NCI-H748 (cell line): ENCODE results near the gene CARD14.

Experiments used
- DNase-seq: peaks from one replicate; lab custom pipeline; 2025; ENCODE audit not compliant: unreplicated experiment; lab: John Stamatoyannopoulos, UW

Gene CARD14

GRCh38 chr17:80209765-80210164, 39.9 kb downstream of the CARD14 start:
- no peak for DNase-seq

- DNase-seq = no peak
Observed at GRCh38 chr17:80210348-80211108, 40.7 kb downstream of the CARD14 start.

- no peak for DNase-seq
Observed at GRCh38 chr17:80212109-80212508, 42.3 kb downstream of the CARD14 start.

GRCh38 chr17:80212511-80212910, 42.7 kb downstream of the CARD14 start:
- no peak for DNase-seq

GRCh38 chr17:80212962-80213642, 43.3 kb downstream of the CARD14 start:
- DNase-seq = no peak

DNA sequence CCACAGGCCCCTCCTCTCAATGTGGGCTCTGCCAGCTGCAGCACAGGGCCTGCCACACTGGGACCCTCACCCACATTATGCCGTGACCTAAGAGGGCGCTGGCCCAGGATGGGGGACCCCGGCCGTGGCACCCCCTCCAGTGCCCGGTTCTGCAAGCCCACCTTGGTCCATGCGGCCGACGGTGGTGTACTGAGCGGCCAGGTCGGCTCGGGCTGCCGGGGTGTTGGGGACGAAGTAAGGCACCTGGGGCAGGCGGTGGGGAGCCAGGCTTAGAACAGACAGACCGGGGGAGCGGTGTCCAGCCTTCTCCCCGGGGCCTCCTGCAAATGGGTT, 43.8 kb downstream of the CARD14 start:
- DNase-seq = no peak

DNA sequence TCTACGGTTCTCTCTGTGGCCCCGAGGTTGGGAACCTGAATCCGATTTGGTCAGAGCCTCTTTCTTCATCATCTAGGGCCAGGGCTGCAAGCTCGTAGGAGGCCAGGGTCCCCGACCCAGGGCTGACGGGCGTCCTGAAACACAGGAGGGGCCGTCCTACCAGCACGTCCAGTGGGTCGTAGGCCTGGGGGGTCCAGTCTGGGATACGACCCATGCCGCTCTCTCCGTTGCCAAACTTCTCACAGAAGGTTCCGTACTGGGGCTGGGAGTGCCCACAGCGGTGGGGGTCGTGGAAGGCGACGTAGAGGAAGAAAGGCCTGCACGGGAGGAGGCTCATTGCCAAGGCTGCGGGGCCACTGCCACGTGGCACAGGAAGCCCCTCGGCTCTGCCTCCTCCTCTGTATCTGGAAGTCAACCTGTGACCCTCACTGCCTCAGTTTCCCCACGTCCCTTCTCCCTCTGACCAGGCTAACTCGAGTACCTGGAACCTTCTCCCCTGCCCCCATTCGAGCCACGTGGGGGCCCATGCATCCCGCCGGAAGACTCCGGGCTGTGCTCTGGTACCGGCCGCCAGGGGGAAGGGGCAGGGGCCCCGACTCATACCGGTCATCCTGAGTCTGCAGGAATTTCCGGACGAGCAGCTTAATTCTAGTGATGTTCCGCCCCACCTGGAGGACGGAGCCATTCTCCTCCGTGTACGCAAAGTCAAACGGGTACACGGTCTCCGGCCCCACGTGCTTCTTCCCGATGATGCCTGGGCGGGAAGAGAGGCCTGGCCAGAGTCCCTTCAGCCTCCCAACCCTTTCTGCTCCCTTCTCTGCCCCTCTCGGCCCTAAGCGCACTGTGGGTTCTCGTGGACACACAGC, 44.4 kb downstream of the CARD14 start:
- no peak for DNase-seq

DNA sequence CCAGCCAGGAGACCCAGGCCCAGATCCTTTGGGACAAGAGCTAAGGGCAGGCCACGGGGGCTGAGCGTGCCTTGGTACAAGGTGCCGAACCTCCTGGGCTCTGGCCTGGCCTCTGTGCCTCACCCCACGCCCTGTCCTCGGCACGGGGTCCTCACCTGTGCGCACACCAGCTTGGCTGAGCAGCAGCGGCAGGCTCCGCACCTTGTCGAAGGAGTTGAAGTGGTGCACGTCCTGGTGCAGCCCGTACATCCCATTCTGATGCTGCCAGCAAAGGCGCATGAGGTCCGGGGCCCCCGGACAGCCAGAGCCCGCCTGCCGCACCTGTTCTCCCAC, 45.0 kb downstream of the CARD14 start:
- DNase-seq = no peak

- no peak for DNase-seq
Observed at GRCh38 chr17:80216473-80217456, 46.9 kb downstream of the CARD14 start.

- DNase-seq = no peak
Observed at GRCh38 chr17:80217703-80218362, 48.0 kb downstream of the CARD14 start.

- DNase-seq = no peak
Observed at GRCh38 chr17:80218391-80218790, 48.6 kb downstream of the CARD14 start.

DNA sequence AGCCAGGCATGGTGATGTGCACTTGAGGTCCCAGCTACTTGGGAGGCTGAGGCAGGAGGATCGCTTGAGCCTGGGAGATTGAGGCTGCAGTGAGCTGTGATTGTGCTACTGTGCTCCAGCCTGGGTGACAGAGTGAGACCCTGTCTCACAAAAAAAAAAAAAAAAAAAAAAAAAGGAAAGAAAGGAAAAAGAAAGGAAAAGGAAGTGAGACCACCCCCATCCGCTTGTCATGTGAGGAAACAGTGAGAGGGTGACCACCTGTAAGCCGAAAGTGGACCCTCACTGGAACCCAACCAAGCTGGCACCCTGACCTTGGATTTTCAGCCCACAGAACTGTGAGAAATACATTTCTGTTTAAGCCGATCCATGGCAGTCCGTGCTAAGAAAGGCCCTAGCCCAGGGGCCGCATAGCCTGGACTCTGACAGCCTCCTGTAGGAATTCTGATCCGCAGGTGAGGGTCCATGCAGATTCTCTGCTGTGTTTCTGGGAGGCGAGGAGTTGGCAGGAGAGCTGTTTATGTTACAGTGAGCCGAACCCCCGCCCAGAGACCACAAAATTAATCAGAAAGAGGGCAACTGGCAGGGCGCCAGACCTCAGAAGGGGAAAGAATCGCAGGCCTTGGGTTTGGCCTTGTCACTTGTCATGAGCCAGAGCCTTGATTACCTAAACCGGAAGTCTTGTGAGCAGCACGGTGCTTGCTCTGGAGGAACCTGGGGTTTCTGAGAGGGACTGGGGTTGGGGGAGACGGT, 49.4 kb downstream of the CARD14 start:
- peak; percentile 50 for DNase-seq

GRCh38 chr17:80219763-80220053, 49.9 kb downstream of the CARD14 start:
- no peak for DNase-seq

GRCh38 chr17:80220054-80220735, 50.4 kb downstream of the CARD14 start, which contains the start of the genes SGSH and SLC26A11:
SGSH (minus strand) TSS chr17:80220333; CDS start chr17:80220313, 20 bp downstream.
SLC26A11 (plus strand) TSS chr17:80220427; CDS start chr17:80221561, 1,134 bp downstream.
- DNase-seq = peak; percentile 67

GRCh38 chr17:80220736-80221215, 50.9 kb downstream of the CARD14 start:
- peak; percentile 47 for DNase-seq

DNA sequence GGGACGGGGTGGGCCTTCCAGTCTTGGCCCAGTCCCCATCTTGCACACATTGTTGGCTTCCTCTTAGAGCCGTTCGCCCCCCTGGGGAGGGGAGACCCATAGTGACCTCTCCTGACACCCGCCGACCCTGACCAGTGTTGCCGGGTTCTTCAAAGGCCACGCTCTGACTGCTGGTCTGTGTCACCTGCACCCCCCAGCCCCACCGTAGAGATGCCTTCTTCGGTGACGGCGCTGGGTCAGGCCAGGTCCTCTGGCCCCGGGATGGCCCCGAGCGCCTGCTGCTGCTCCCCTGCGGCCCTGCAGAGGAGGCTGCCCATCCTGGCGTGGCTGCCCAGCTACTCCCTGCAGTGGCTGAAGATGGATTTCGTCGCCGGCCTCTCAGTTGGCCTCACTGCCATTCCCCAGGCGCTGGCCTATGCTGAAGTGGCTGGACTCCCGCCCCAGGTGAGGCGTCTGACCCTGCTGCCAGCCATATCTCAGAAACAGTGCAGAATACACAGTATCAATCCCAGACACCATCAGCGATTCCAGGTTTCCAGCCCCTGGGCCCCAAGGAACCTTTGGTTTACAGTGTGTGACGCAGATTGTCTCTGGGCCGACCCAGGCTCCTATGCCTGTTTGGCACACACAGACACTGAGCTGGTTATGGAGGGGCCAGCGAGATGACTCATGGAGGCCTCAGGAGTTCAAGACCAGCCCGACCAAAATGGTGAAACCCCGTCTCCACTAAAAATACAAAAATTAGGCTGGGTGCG, 51.7 kb downstream of the CARD14 start:
- DNase-seq = no peak

DNA sequence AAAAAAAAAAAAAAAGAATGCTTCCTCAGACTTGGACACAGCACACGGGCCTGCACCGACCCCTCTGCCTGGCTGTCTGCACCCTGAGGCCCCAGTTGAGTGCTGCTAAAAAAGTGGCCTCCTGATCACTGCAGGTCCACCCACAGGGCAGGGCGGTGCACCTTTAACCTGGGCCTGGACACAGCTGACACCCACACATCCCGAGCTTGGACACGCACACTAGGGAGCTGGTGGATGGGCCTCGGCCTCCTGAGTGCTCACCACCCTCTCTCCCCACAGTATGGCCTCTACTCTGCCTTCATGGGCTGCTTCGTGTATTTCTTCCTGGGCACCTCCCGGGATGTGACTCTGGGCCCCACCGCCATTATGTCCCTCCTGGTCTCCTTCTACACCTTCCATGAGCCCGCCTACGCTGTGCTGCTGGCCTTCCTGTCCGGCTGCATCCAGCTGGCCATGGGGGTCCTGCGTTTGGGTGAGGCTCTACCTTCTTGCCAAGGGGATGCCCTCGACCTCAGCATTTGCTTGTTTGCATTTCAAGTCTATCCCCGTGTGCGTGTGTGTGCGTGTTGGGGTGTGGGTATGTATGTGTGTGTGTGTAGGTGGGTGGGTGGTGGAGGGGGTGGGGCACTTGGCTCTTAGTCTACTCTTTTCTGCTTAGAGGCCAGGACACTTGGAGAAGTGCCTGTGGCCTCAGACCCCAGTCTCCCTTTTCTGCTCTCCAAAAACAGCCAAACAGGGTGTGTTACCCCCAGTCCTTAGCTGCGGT, 52.7 kb downstream of the CARD14 start:
- no peak for DNase-seq
